Urinary bladder (tissue), 4 donors: ENCODE results near the gene ADAMTS8. TPM values are rescaled to one million over a fixed set of nuclear protein-coding genes. Genes with fewer than 3 reads are reported as not detected.

ENCODE experiments used
- DNase-seq: peaks from one replicate; pipeline ENCODE4 v3.0.0-alpha.2; 2015; ENCODE audit errors: extremely low spot score
- H3K27ac ChIP-seq: one replicate; pipeline ENCODE4 v1.5.1; 2013; ENCODE audit warnings: low read depth, mild to moderate bottlenecking, moderate library complexity
- H3K36me3 ChIP-seq: one replicate; pipeline ENCODE4 v1.6.1; 2013; ENCODE audit warnings: mild to moderate bottlenecking, moderate library complexity; ENCODE audit not compliant: insufficient read depth
- H3K4me1 ChIP-seq: one replicate; pipeline ENCODE4 v1.6.1; 2013; ENCODE audit warnings: mild to moderate bottlenecking, moderate library complexity; ENCODE audit not compliant: insufficient read depth
- H3K4me3 ChIP-seq: one replicate; pipeline ENCODE4 v1.5.1; 2013; ENCODE audit warnings: low read depth, low read length
- WGBS: extraction: QIAGEN DNeasy Blood & Tissue Kit; methylation state at CpG from one replicate; pipeline ENCODE4 v1.1.7; 2013; 5-methylcytosine and 5-hydroxymethylcytosine counted together
- polyA plus RNA-seq: library from polyadenylated mRNA; stranded (reverse); fragments of 200-250 nt; gene quantifications from one replicate; pipeline ENCODE4 v1.2.3, GENCODE V29; 2013
- total RNA-seq: library from RNA; depleted of rRNA; stranded (reverse); fragments of >200 nt; gene quantifications from one replicate; pipeline ENCODE4 v1.2.3, GENCODE V29; 2014
- donor health status: healthy with polysubstance abuse.
- donor health status: healthy.

Gene ADAMTS8
- total and polyA plus RNA-seq, 2 donors, result 8.9 to 17.9 TPM

DNA sequence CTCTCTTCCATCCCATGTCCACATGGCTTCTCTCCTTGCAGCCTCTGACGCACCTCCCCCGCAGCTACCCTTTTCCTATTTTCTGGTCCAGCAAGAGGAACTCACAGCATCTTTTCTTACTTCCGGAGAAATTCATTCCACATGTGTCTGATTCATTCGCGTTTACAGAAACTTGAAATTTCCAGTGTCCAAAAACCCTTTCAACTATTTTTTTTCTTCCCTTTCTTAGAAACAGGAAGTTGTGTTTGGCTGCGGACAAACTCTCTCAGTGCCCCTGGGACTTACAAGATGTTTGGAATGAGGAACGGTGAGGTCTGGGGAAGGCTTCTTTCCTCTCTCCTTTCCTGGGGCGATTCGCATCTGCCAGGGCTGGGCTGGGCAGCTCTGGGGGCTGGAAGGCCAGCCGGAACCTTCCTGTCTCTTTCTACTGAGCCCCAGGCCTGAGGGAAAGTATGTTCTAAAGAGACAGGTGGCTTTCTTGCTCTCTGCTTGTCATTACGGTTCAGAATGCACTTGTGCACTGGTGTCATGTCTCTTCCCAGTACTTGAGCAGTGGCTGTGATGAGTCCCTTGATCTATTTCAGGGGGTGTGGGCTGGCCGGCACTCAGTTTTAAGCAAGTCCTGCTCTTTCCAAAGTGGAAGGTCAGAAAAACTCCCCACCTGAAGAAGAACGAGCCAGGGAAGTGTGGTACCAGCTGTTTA lies 27.5 kb downstream of the ADAMTS8 start:
- WGBS, result 44% methylated on average over 13 of the region's 13 CpGs
- Histone ChIP-seq H3K27ac (peak overlapping the region; percentile 60), H3K4me1 (no peaks in the 10 kb centered on the region), H3K36me3 (no peaks in the 10 kb centered on the region), H3K4me3 (no peak overlapping the region)
- DNase-seq, result no peak

DNA sequence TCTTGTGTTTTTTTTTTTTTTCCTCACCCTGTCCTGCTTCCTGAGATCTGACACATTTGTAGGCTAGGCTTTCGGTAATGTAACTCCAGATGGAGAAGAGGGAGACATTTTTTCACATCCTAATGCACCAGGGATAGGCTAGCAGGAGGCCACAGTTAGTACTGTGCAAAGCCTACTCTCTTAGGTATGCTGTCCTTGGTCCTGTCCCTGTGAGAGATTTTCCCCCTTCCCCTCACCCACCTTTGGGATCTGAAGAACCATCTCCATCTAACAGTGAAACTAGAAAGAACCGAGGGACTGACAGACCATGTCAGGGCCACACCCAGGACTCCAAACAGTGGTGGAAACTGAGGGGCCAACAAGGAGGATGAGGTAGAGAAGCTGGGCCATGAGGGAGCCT lies 29.2 kb downstream of the ADAMTS8 start:
- H3K27ac ChIP-seq, result no peak overlapping the region
- no peaks in the 10 kb centered on the region for H3K4me1 ChIP-seq
- H3K36me3 ChIP-seq, result no peaks in the 10 kb centered on the region
- WGBS, result 85% methylated on average over 2 of the region's 2 CpGs
- H3K4me3 ChIP-seq, result no peak overlapping the region
- no peak for DNase-seq

GRCh38 chr11:130397780-130398179 lies 30.6 kb downstream of the ADAMTS8 start:
- WGBS, result 89% methylated on average over 5 of the region's 5 CpGs
- Histone ChIP-seq H3K36me3 (no peaks in the 10 kb centered on the region), H3K4me3 (no peak overlapping the region), H3K27ac (no peak overlapping the region), H3K4me1 (no peaks in the 10 kb centered on the region)
- DNase-seq, result no peak

- H3K4me3 ChIP-seq, result no peak overlapping the region
- H3K27ac ChIP-seq, result no peak overlapping the region
- 98% methylated on average over 2 of the region's 2 CpGs for WGBS
- H3K36me3 ChIP-seq, result no peaks in the 10 kb centered on the region
- no peak for DNase-seq
- H3K4me1 ChIP-seq, result no peaks in the 10 kb centered on the region
These were observed 31.4 kb downstream of the ADAMTS8 start for GRCh38 chr11:130396965-130397364.

GRCh38 chr11:130394615-130395014 lies 33.8 kb downstream of the ADAMTS8 start:
- H3K4me1 ChIP-seq, result no peaks in the 10 kb centered on the region
- H3K36me3 ChIP-seq, result no peaks in the 10 kb centered on the region
- 84% methylated on average over 6 of the region's 6 CpGs for WGBS
- H3K27ac ChIP-seq, result no peak overlapping the region
- H3K4me3 ChIP-seq, result no peak overlapping the region
- no peak for DNase-seq

- Histone ChIP-seq H3K27ac (no peak overlapping the region), H3K4me1 (no peaks in the 10 kb centered on the region), H3K4me3 (no peak overlapping the region), H3K36me3 (no peaks in the 10 kb centered on the region)
- 37% methylated on average over 8 of the region's 8 CpGs for WGBS
- no peak for DNase-seq
These were observed 36.7 kb downstream of the ADAMTS8 start for GRCh38 chr11:130391711-130392110.

DNA sequence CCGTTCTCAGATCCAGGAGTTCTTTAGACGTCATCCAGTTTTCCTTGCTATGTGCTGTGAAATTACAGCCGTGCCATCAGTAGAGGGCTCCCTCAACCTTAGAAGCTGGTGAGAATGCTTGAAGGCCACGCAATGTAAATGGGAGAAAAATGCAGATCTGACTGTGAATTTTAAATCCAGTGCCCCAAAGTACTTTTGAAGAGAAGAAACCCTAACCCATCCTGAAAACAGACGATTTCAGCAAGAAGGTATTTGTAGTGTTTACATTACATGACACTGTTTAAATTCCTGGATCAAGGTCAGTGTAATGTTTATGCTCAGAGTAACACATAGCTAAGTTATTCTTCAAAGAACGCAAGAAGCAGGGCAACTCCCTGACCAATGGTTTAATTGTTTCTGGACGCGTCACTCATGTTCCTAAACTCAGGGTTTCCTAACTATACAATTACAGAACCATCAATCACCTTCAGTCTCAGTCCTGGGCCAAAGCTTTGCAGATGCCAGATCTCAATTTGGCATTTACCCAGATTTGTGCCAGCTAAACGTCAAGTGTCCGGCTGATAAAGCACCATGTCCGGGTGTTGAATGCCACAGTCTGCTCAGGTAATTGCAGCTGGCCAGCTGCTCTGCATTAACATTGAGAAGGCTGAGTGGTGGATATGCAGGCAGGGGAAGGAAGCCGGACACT lies 38.2 kb downstream of the ADAMTS8 start:
- WGBS, result 28% methylated on average over 12 of the region's 12 CpGs
- DNase-seq, result peak; percentile 17
- no peak overlapping the region for H3K27ac ChIP-seq
- no peaks in the 10 kb centered on the region for H3K4me1 ChIP-seq
- H3K36me3 ChIP-seq, result no peaks in the 10 kb centered on the region
- no peak overlapping the region for H3K4me3 ChIP-seq

GRCh38 chr11:130389335-130389935 lies 39.0 kb downstream of the ADAMTS8 start:
- Histone ChIP-seq H3K27ac (no peak overlapping the region), H3K4me1 (no peaks in the 10 kb centered on the region)

DNA sequence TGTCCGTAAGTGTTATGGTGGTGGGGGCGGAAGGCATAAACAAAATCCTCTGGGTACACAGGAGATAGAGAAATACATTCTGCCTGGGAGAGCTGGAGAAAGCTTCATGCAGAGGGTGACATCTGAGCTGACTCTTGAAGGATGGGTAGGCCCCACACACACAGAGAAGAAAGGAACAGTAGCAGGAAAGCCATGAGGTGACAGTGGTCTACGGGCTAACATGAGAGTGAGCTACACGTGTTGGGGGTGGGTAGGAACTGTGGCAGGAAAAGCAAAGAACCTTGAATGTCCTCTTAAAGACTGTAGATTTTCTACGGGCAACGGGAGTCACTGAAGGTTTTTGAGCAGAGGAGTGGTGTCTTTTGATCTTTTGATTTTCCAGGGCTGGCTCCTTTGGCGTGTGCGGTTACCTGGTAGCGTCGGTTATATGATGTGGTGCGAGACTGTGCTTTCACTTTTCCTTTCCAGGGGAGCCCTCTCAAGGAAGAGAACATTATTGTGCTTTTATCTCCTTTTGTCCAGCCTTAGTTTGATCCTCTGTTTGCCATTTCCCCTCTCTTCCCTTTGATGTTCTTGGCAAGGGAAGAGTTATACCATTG lies 39.7 kb downstream of the ADAMTS8 start:
- H3K4me3 ChIP-seq, result no peak overlapping the region
- WGBS, result 80% methylated on average over 11 of the region's 11 CpGs
- no peaks in the 10 kb centered on the region for H3K4me1 ChIP-seq
- no peak for DNase-seq
- H3K27ac ChIP-seq, result no peak overlapping the region
- no peaks in the 10 kb centered on the region for H3K36me3 ChIP-seq

More at GRCh38 chr11:130389335-130389935, 39.0 kb downstream of the ADAMTS8 start:
- H3K4me3 ChIP-seq, result no peak overlapping the region
- DNase-seq, result no peak
- no peaks in the 10 kb centered on the region for H3K36me3 ChIP-seq
- WGBS, result 64% methylated on average over 16 of the region's 16 CpGs

GRCh38 chr11:130386056-130386455 lies 42.4 kb downstream of the ADAMTS8 start:
- 94% methylated on average over 3 of the region's 3 CpGs for WGBS
- Histone ChIP-seq H3K4me3 (no peak overlapping the region), H3K36me3 (no peaks in the 10 kb centered on the region), H3K4me1 (no peaks in the 10 kb centered on the region), H3K27ac (no peak overlapping the region)
- DNase-seq, result no peak

GRCh38 chr11:130383344-130384211 lies 44.8 kb downstream of the ADAMTS8 start:
- no peak for DNase-seq
- Histone ChIP-seq H3K27ac (peak overlapping the region; percentile 56), H3K4me3 (no peak overlapping the region), H3K36me3 (no peaks in the 10 kb centered on the region), H3K4me1 (no peaks in the 10 kb centered on the region)
- 42% methylated on average over 10 of the region's 10 CpGs for WGBS

- H3K4me1 ChIP-seq, result no peaks in the 10 kb centered on the region
- H3K27ac ChIP-seq, result no peak overlapping the region
- DNase-seq, result no peak
- H3K4me3 ChIP-seq, result no peak overlapping the region
- 73% methylated on average over 7 of the region's 7 CpGs for WGBS
- no peaks in the 10 kb centered on the region for H3K36me3 ChIP-seq
These were observed 47.1 kb downstream of the ADAMTS8 start for GRCh38 chr11:130381317-130381716.

DNA sequence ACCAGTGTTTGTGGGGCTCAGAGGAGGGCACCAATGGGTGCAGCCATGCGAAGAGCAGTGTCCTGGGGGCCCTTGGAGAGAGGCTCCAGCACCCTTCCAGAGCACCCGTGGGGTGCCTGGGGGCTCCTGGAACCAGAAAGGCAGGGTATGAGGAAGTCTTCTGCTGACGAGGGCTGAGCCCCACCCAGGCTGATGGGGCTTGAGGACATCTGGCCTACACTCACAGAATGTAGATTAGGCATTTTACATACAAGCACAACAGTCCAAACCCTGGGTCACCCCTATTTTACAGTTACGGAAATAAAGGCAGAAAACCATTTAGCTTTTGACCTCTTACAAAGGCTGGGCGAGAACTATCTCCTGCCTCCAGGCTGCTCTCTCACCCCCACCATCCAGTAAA lies 47.6 kb downstream of the ADAMTS8 start:
- DNase-seq, result no peak
- Histone ChIP-seq H3K4me1 (no peaks in the 10 kb centered on the region), H3K36me3 (no peaks in the 10 kb centered on the region), H3K4me3 (no peak overlapping the region), H3K27ac (no peak overlapping the region)
- 89% methylated on average over 5 of the region's 5 CpGs for WGBS
